ENCODE measurements around the gene SPI1.

Gene SPI1

DNA sequence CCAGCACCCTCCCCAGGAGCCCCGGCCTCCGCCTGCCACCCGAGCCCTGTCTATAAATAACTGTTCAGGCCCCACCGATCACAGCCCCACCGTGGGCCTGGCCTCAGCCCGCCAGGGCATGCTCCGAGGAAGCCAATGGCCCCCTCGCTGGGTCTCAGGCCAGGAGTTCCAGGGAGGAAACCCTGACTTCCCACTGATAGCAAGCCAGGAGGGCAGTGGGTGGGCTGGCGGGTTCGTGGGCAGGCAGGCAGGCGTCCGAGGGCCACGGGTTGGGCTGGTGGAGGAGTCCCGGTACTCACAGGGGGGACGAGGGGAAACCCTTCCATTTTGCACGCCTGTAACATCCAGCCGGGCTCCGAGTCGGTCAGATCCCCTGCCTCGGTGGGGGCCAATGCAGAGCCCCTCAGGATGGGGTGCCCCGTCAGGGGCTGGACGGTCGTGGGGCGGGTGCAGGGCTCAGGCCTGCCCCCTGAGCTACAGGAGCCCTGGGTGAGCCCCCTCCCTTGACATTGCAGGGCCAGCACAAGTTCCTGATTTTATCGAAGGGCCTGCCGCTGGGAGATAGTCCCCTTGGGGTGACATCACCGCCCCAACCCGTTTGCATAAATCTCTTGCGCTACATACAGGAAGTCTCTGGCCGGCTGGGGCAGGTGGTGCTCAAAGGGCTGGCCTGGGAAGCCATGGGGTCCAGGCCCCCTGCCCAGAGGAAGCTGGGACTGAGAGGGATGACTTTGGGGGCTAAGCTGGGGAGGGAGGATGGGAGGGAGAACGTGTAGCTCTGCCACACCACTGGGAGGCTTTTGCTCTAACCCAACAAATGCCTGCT lies at the start of gene SPI1:
SPI1 (minus strand) TSS at position 538 of the 826 bp plus-strand sequence; CDS start at position 344, 194 bp downstream.
- no peak for DNase-seq

DNA sequence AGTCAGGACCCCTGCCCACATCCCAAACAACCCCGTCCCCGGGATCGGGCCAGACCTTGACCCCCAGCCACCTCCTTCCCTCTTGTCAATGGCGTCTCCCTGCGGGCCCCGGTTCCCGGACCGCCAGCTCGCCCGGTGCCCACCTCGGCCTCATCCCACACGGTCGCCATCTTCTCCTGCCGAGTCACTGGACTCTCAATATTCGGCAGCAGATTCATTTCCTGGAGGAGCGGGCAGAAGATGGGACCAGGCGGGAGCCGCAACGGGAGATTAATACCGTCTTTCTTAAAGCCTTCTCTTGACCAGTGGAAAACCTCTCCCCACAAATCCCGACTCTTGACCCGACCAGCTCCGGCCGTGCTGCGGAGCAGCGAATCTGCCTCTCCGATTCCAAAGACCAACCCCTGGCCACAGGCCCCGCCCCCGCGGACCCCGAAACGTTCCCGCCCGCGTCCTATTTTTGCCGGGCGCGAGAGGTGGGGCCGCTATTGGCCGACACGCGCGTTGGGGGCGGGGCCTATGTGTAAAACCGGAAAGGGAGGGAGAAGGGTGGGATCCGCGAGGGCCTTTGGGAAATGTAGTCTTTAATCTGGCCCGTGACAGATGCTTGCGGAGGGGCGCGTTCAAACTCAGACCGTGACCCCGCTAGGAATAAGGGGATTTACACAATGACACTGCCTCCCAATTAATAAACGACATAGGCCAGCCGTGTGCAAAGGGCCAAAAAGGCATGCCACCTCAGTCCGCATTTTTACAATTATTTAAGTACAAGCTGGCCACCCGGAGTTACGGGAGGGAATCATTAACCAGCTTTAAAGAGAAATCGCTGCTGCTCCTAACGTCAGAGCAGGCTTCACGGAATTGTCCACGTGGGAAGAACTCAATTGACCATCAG lies 48.0 kb upstream of the SPI1 start, which contains the start of gene PSMC3:
PSMC3 (minus strand) TSS at position 378 of the 895 bp plus-strand sequence; CDS start at position 218, 160 bp downstream.
- DNase-seq, result peak; percentile 97 to 99

DNA sequence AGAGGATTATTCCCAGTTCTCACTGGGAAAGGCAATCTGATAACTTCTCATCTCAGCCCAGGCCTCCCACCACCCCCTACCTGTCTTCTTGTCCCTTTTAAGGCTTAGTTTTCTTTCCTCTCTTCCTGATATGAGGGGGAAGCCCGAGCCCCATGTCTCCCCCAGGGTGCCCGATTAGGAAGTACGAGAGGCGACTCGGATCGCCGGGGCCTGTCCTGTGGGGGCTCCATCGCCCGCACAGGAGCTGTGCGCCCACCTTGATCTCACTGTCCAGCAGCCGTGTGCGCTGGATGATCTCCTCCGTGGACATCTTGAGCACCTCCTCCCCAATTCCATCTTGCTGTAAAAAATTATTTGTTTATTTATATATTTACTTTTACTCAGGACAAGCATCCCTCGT lies 47.3 kb upstream of the SPI1 start:
- no peak for DNase-seq

- no peak for DNase-seq
These were observed 40.3 kb upstream of the SPI1 start for GRCh38 chr11:47418454-47419259.

DNA sequence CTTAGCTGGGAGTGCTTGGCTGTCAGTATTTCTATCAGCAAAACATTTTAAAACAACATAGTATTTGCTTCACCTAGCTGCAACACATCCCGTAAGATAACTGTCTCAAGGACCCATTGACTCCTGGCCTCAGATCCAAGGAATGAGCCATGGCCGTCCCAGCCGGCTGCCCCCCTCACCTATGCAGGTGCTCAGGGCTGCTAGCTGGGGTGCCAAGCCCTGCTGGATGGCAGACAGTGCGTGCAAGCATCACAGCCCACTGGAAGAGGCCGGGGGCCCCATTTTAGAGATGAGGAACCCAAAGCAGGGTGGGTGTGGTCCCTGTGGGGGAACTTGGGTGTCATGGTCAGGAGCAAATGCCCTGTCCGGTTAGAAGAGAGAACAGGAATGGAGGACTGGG lies 39.4 kb upstream of the SPI1 start:
- no peak for DNase-seq

GRCh38 chr11:47415949-47416472 lies 37.7 kb upstream of the SPI1 start:
- no peak for DNase-seq

GRCh38 chr11:47415091-47415854 lies 36.9 kb upstream of the SPI1 start:
- no peak for DNase-seq

GRCh38 chr11:47414685-47415070 lies 36.3 kb upstream of the SPI1 start:
- DNase-seq, result no peak

GRCh38 chr11:47413908-47414684 lies 35.7 kb upstream of the SPI1 start:
- DNase-seq, result no peak

GRCh38 chr11:47413351-47413750 lies 35.0 kb upstream of the SPI1 start:
- no peak for DNase-seq

- peak; percentile 23 to 61 for DNase-seq
These were observed 33.8 kb upstream of the SPI1 start for GRCh38 chr11:47411884-47412746.

GRCh38 chr11:47410370-47411264 lies 32.3 kb upstream of the SPI1 start:
- no peak for DNase-seq

DNA sequence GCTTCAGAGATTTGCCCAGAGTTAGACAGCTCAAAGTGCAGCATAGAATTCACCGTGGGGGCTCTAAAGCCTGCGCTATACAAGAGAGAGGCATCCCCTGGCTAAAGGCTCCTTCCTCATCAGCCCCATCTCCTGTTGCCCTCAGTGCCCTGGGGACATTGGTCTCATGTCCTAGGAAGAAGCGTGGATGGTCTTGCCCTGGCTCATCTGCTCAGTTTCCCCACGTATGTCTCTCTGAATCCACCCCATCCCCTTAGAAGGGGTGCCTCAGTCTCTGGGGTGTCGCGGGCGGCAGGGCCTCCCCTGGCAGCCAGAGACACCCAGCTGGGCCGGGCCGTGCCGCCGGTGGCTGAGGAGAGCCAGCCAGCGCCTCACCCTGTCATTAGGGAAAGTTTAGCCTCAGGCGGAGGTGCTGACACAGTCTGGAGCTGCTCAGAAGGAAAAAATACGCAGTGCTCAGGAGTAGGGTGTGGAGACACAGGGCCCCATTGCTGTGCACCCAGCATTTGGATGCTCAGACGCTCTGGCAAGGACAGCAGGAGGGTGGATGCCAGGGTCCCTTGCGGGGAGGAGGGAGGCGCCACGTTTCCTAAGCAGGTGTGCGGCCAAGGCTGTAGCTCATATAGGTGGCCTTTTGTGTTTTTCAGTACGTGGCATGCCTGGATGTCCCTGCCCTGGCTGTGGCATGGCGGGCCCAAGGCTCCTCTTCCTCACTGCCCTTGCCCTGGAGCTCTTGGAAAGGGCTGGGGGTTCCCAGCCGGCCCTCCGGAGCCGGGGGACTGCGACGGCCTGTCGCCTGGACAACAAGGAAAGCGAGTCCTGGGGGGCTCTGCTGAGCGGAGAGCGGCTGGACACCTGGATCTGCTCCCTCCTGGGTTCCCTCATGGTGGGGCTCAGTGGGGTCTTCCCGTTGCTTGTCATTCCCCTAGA lies 31.4 kb upstream of the SPI1 start:
- DNase-seq, result no peak

- no peak for DNase-seq
These were observed 30.5 kb upstream of the SPI1 start for GRCh38 chr11:47408598-47409439.

- peak; percentile 90 to 93 for DNase-seq
These were observed 29.6 kb upstream of the SPI1 start, which contains the start of gene SLC39A13 for GRCh38 chr11:47407746-47408590. Gene SLC39A13, plus strand, starts transcription at chr11:47408590. Its CDS starts 1,505 bp downstream, at chr11:47410095.
